ENCODE measurements around the gene MCF2L2.
"Not testable (repeated sequence)": the region's sequence is repeated elsewhere in the genome, so short reads cannot be mapped to it uniquely, and the experiment has no call there.

Gene MCF2L2

GRCh38 chr3:183195266-183195665, 233.2 kb downstream of the MCF2L2 start:
- DNase-seq: no peak

DNA sequence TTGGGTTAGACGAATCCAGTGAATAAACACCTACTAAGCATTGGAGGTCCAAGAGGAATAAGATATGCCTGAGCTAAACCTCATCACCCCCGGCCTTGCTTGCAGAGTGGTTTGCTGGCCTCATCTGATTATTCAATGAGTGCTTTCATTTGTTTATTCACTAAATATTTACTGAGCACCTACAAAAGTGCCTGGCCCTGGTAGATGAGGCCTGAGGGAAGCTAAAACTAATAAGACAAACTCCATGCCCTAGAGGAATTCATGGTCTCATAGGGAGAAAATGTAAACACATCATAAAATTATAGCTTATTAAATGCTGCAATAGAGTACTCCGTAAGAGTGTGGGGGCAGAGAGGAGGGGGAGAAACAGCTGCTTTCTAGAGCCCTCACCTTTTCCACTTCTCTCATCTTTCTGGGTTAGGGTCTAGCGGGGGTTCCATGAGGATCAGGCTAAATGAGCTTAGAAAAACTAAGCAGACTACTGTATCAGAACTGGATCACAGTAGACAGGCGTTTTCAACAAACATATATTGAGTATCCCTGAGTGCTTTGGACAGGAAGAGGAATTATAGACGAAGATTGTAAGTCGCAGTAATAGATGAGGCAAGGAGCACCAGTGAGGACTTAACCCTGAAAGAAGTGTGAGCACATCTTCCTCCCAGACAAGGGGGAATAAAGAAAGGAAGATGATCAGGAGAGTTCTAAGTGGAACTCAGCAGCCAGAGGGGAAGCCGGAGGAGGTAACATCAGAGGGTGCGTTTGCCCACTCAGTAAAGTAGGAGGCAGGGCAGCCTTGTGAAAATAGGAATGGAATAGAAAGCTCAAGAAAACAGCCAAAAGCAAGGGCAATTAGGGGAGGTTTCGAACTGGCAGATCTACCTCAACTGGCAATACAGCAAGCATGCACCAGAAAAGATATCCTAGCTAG, 234.4 kb downstream of the MCF2L2 start:
- DNase-seq: no peak

DNA sequence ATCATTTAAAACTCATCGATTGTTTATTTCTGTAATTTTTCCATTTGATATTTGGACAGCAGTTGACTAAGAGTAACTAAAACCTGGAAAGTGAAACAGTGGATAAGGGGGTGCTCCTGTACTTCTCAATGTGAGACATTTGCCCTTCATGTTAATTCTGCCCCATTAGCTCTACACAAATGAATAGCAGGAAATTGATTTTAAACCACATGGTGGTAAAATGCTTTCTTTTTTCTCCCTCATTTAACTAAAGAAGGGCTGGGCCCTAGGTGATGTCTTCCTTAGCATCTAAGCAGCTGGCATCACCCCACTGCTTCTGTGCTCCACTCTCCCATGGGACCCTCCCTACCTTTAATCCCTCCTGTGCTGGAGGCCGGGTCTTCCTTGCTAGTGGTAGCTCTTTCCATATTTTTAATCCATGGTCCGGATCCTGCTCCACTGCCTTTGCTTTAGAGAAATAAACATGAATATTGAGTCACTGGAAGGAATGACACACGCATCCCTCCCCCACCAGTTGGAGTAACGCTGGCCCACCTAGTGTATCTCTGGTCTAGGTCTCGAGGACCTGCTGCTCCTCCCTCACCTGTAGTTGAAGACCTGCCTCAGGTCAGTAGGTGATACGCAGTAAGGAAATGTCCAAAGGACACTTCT, 235.6 kb downstream of the MCF2L2 start:
- peak; percentile 30 to 49 for DNase-seq

DNA sequence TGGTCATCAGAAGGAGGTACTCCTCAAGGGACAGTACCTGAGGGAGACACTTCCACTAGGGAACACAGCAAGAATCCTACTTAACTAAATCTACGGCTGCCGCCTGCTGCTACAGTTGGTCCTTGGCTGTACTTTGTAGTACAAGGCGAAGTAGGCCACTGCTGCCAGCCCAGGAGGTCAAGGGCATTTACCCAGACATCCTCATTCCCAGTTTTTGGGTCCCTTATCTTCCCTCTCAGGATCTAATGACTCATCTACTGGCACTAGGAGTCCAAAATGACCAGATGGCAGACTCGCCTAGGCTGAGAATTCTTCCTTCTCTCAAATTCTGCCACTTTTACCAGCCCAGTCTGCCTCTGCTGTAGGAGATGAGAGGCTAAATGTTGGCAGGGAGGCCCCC, 238.8 kb downstream of the MCF2L2 start:
- no peak for DNase-seq

- DNase-seq: peak; percentile 4 to 45
Measured at GRCh38 chr3:183188895-183189462, 239.4 kb downstream of the MCF2L2 start.

GRCh38 chr3:183185696-183186095, 242.7 kb downstream of the MCF2L2 start:
- no peak for DNase-seq

DNA sequence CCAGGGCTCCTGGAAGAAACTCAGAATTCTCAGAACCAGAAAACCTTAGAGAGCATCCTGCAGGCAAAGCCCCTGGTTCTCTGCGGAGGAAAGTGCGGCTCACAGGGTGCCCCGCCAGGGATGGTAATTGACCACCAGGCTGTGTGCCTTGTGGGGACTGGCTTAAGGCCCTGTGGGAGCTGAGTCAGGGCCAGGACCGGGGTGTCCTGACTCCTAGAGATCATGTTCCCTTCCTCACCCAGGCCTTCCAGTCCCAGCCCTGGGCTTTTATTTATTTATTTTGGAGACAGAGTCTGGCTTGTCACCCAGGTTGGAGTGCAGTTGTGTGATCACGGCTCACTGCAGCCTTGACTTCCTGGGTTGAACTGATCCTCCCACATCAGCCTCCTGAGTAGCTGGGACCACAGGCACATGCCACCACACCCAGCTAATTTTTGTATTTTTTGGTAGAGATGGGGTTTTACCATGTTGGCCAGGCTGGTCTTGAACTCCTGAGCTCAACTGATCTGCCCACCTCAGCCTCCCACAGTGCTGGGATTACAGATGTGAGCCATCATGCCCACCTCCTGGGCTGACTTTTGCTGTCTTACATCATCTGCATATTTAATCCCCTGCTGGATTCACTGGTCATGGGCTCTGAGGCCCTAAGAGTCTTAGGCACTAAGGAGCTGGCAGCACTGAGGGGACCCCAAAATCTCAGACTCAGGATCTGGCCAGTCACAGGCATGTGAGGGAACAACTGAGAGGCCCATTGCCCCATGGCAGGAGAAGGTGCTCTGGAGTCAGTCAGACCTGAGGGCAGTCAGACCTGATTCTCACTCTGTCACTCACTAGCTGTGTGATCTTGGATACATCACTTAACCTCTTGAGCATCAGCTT, 245.4 kb downstream of the MCF2L2 start:
- no peak for DNase-seq

- no peak for DNase-seq
Measured at GRCh38 chr3:183182073-183182472, 246.3 kb downstream of the MCF2L2 start.

- DNase-seq: no peak
Measured at GRCh38 chr3:183181606-183182005, 246.8 kb downstream of the MCF2L2 start.

DNA sequence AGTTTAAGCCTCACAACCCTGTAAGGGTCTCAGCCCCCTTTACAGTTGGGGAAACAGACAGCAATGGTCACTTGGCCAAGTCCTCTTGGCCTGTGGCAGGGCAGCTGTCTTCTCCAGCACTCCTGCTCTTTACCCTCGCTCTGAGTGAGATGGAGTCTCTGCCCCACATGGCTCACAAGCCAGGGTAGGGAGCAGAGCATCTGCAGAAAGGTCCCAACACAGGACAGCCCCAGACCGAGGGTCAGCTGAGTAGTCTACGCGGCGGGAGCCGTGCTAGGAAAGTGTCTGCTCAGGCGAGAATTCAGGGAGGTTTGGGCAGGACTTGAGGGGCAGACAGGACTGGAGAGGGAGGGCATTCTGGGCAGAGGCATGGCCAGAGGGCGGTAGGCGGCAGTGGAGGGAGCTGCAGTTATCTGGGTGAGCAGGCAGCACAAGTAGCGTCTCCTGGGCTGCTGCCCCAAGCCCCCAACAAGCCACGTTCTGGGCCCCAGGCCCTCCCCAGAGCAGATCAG, 247.6 kb downstream of the MCF2L2 start:
- no peak for DNase-seq

- no peak for DNase-seq
Measured at GRCh38 chr3:183180110-183180783, 248.2 kb downstream of the MCF2L2 start.

DNA sequence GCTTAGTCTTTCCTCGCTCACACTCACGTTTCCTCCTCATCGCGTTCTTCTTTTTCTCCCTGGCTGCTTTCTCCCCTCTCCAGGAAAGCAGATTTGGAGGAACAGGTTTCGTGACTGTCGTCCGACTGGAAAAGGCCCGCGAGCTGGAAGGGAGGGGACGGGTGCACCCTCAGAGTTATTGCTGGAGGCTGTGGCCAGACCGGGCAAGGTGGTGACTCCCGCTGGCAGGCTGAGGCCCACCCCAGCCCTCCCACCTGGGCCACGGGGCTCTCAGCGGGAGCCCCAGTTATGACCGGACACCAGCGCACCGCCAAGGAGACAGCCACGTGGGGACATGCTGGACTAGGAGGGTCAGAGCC, 248.9 kb downstream of the MCF2L2 start:
- DNase-seq: not testable (repeated sequence)

- DNase-seq: peak; percentile 60 to 77
Measured at GRCh38 chr3:183178833-183179549, 249.4 kb downstream of the MCF2L2 start.

DNA sequence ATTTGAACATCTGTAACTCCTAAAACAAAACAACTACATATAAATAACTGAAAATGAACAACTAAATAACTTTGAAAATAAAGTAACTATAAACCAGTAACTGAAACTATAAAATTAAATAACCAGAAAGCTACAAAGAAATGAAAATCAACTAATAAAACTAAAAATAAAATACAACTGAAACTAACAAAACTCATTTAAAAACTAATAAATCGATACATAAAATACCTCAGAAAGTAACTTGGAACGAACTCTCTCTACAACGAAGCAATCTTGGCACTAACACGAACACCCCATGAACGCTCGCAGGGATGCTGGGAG, 249.9 kb downstream of the MCF2L2 start:
- DNase-seq: no peak

GRCh38 chr3:183172051-183172639, 256.3 kb downstream of the MCF2L2 start:
- DNase-seq: no peak

- DNase-seq: not testable (repeated sequence)
Measured at GRCh38 chr3:183167975-183168374, 260.4 kb downstream of the MCF2L2 start.

DNA sequence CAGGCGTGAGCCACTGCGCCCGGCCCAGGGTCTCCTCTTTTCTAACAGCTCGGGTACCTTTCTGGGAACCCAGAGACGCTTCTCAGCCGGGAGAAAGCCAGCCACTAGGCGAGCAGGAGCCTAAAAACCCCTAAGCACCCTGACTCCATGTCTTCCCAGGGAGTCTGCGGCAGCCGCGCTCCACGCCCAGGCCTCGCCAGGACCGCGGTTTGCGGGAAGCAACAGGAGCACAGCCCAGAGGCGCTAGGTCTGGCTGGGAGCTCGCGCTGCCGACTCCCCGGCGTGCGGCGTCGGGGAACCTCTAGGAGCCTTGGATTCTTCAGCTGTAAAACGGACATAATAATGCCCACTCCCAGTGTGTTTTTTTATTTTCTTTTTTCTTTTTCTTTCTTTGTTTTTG, 264.9 kb downstream of the MCF2L2 start:
- no peak for DNase-seq

GRCh38 chr3:183161552-183162336, 266.7 kb downstream of the MCF2L2 start:
- DNase-seq: peak in 1 of 2 experiments; percentile 35

GRCh38 chr3:183160616-183161015, 267.8 kb downstream of the MCF2L2 start:
- no peak for DNase-seq

- peak in 1 of 2 experiments; percentile 43 for DNase-seq
Measured at GRCh38 chr3:183159333-183159732, 269.1 kb downstream of the MCF2L2 start.
